IMR-90 (cell line): ENCODE measurements around the gene IBA57.

ENCODE experiments used
- BHLHE40 ChIP-seq: fragments of 150-350 bp; IDR thresholded peaks from 2 replicates; pipeline ENCODE4 v1.6.1; 2016; ENCODE audit warnings: mild to moderate bottlenecking, low read depth, low read length
- CEBPB ChIP-seq: IDR thresholded peaks from 2 replicates; pipeline ENCODE4 v1.6.1; 2012; ENCODE audit warnings: low read depth, low read length, improper control_type of control experiment
- MAZ ChIP-seq: IDR thresholded peaks from 2 replicates; pipeline ENCODE4 v1.6.1; 2012; ENCODE audit warnings: low read depth, mild to moderate bottlenecking, low read length, improper control_type of control experiment, moderate library complexity, borderline replicate concordance
- MXI1 ChIP-seq: IDR thresholded peaks from 2 replicates; pipeline ENCODE4 v1.6.1; 2012; ENCODE audit warnings: low read depth, mild to moderate bottlenecking, low read length, moderate library complexity, borderline replicate concordance
- POLR2A ChIP-seq: IDR thresholded peaks from 2 replicates; pipeline ENCODE4 v1.6.1; 2012; ENCODE audit warnings: mild to moderate bottlenecking, low read depth, low read length
- TF ChIP-seq, protein P1 (sequence below): conservative IDR thresholded peaks from 2 replicates; pipeline ENCODE4 v1.5.1; 2012; ENCODE audit warnings: mild to moderate bottlenecking, low read depth, low read length, improper control_type of control experiment

- TF ChIP-seq POLR2A (no peak), MXI1 (no peak), MAZ (no peak), CEBPB (no peak), BHLHE40 (no peak)
- TF ChIP-seq, protein P1, sequence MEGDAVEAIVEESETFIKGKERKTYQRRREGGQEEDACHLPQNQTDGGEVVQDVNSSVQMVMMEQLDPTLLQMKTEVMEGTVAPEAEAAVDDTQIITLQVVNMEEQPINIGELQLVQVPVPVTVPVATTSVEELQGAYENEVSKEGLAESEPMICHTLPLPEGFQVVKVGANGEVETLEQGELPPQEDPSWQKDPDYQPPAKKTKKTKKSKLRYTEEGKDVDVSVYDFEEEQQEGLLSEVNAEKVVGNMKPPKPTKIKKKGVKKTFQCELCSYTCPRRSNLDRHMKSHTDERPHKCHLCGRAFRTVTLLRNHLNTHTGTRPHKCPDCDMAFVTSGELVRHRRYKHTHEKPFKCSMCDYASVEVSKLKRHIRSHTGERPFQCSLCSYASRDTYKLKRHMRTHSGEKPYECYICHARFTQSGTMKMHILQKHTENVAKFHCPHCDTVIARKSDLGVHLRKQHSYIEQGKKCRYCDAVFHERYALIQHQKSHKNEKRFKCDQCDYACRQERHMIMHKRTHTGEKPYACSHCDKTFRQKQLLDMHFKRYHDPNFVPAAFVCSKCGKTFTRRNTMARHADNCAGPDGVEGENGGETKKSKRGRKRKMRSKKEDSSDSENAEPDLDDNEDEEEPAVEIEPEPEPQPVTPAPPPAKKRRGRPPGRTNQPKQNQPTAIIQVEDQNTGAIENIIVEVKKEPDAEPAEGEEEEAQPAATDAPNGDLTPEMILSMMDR = no peak
Measured at GRCh38 chr1:228147768-228148167, 17.8 kb upstream of the IBA57 start.
